ENCODE results near the gene ROR2. TPM values are rescaled to one million over a fixed set of nuclear protein-coding genes. Genes with fewer than 3 reads are reported as not detected.

ROR2 gene
- total RNA-seq (2022) (0.10 and 0.84 TPM in 2 replicates), Bru-seq, nascent RNA (percentile 11 among the genes with signal in this experiment), BruChase-seq, experiment 1, labeled RNA remaining after a 6-hour chase (percentile 11 among the genes with signal in this experiment), BruChase-seq, experiment 2, labeled RNA remaining after a 2-hour chase (percentile 10 among the genes with signal in this experiment)
- long read RNA-seq, partial matches to known transcripts = 0 of 1 reads
- long read RNA-seq, other reads (novel, unspliced or antisense) = 1 of 1 reads

GRCh38 chr9:91949946-91950664 lies at the start of gene ROR2:
TSS of gene ROR2 (minus strand) at chr9:91950228.
- no peak for DNase-seq (ENCODE audit: unreplicated experiment)
- TF ChIP-seq, protein P1, sequence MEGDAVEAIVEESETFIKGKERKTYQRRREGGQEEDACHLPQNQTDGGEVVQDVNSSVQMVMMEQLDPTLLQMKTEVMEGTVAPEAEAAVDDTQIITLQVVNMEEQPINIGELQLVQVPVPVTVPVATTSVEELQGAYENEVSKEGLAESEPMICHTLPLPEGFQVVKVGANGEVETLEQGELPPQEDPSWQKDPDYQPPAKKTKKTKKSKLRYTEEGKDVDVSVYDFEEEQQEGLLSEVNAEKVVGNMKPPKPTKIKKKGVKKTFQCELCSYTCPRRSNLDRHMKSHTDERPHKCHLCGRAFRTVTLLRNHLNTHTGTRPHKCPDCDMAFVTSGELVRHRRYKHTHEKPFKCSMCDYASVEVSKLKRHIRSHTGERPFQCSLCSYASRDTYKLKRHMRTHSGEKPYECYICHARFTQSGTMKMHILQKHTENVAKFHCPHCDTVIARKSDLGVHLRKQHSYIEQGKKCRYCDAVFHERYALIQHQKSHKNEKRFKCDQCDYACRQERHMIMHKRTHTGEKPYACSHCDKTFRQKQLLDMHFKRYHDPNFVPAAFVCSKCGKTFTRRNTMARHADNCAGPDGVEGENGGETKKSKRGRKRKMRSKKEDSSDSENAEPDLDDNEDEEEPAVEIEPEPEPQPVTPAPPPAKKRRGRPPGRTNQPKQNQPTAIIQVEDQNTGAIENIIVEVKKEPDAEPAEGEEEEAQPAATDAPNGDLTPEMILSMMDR (IDR thresholded peaks at IDR 0.05; ENCODE audit: unreplicated experiment) = peak; percentile 44
- peak within 1 kb of the TSS; percentile 62 for H3K4me3 Mint-ChIP-seq (ENCODE audit: unreplicated experiment)
- H3K4me1 Mint-ChIP-seq (ENCODE audit: insufficient read depth, unreplicated experiment) = peaks cover 8% of the 10 kb centered on the region
- H3K9me3 Mint-ChIP-seq (ENCODE audit: unreplicated experiment) = peaks cover 8% of the 10 kb centered on the region
- POLR2A ChIA-PET = no interaction called here
- H3K27ac Mint-ChIP-seq (ENCODE audit: low read depth, unreplicated experiment) = no peak within 1 kb of the TSS
- H3K36me3 Mint-ChIP-seq (ENCODE audit: insufficient read depth, unreplicated experiment) = no peaks in the 10 kb centered on the region
- peaks cover 29% of the 10 kb centered on the region for H3K27me3 Mint-ChIP-seq (ENCODE audit: insufficient read depth, unreplicated experiment)
- CTCF ChIA-PET = interaction anchor here (0.7 to 1.0 kb wide), 3 partner anchors 11 to 284 kb away, joined by 3 to 4 read pairs (median 3); no protein-coding TSS in a partner anchor
- intact Hi-C loops (cut with micrococcal nuclease) = loop anchor here (10.0 kb wide), 1 partner anchor 165 kb away; the partner anchor contains the start of gene SPTLC1
- BruUV-seq (replicated peaks) = no TSS peak

- ChIA-PET POLR2A (no interaction called here), CTCF (no interaction called here)
- Mint-ChIP-seq H3K4me1 (ENCODE audit: insufficient read depth, unreplicated experiment) (no peaks in the 10 kb centered on the region), H3K36me3 (ENCODE audit: insufficient read depth, unreplicated experiment) (no peaks in the 10 kb centered on the region), H3K9me3 (ENCODE audit: unreplicated experiment) (no peaks in the 10 kb centered on the region), H3K4me3 (ENCODE audit: unreplicated experiment) (no peak overlapping the region), H3K27ac (ENCODE audit: low read depth, unreplicated experiment) (no peak overlapping the region), H3K27me3 (ENCODE audit: insufficient read depth, unreplicated experiment) (peaks cover 71% of the 10 kb centered on the region)
- DNase-seq (ENCODE audit: unreplicated experiment) = no peak
- BruUV-seq (replicated peaks) = no TSS peak
- TF ChIP-seq, protein P1 (IDR thresholded peaks at IDR 0.05; ENCODE audit: unreplicated experiment) = no peak
- intact Hi-C loops (cut with micrococcal nuclease) = no loop called here
These were observed 45.1 kb upstream of the ROR2 start for GRCh38 chr9:91995000-91995655.

DNA sequence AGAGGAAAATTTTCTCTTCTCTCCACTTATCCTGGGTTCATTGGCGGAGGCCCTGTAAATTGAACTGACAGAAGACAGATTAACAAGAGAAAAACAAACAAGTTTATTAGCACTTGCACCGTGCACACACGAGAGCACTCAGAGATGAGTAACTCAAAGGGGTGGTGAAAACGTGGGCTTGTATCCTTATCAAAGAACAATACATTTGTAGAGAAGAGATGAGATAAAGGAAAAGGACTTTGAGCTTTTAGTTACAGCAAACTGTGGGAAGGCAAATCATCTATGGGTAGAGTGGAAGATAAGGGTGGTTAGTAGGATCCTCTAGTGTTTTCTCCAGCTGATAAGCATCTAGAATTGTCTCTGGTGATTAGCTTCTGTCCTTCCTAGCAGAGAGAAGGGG lies 44.4 kb upstream of the ROR2 start:
- intact Hi-C loops (cut with micrococcal nuclease) = no loop called here
- H3K9me3 Mint-ChIP-seq (ENCODE audit: unreplicated experiment) = no peaks in the 10 kb centered on the region
- ChIA-PET CTCF (no interaction called here), POLR2A (no interaction called here)
- H3K27ac Mint-ChIP-seq (ENCODE audit: low read depth, unreplicated experiment) = no peak overlapping the region
- TF ChIP-seq, protein P1 (IDR thresholded peaks at IDR 0.05; ENCODE audit: unreplicated experiment) = no peak
- no peak for DNase-seq (ENCODE audit: unreplicated experiment)
- H3K4me3 Mint-ChIP-seq (ENCODE audit: unreplicated experiment) = no peak overlapping the region
- no peaks in the 10 kb centered on the region for H3K36me3 Mint-ChIP-seq (ENCODE audit: insufficient read depth, unreplicated experiment)
- no peaks in the 10 kb centered on the region for H3K4me1 Mint-ChIP-seq (ENCODE audit: insufficient read depth, unreplicated experiment)
- peaks cover 64% of the 10 kb centered on the region for H3K27me3 Mint-ChIP-seq (ENCODE audit: insufficient read depth, unreplicated experiment)
- BruUV-seq (replicated peaks) = no TSS peak

GRCh38 chr9:91992461-91993041 lies 42.5 kb upstream of the ROR2 start:
- Mint-ChIP-seq H3K36me3 (ENCODE audit: insufficient read depth, unreplicated experiment) (no peaks in the 10 kb centered on the region), H3K27ac (ENCODE audit: low read depth, unreplicated experiment) (no peak overlapping the region), H3K27me3 (ENCODE audit: insufficient read depth, unreplicated experiment) (peaks cover 55% of the 10 kb centered on the region), H3K4me1 (ENCODE audit: insufficient read depth, unreplicated experiment) (no peaks in the 10 kb centered on the region), H3K4me3 (ENCODE audit: unreplicated experiment) (no peak overlapping the region), H3K9me3 (ENCODE audit: unreplicated experiment) (no peaks in the 10 kb centered on the region)
- ChIA-PET POLR2A (no interaction called here), CTCF (no interaction called here)
- TF ChIP-seq, protein P1 (IDR thresholded peaks at IDR 0.05; ENCODE audit: unreplicated experiment) = no peak
- no TSS peak for BruUV-seq (replicated peaks)
- intact Hi-C loops (cut with micrococcal nuclease) = no loop called here
- DNase-seq (ENCODE audit: unreplicated experiment) = no peak
